Measurements from ENCODE around the gene VCAN.

- no peak for TF ChIP-seq SP1 (IDR thresholded peaks at IDR 0.05)
- TF ChIP-seq FOXM1 (IDR thresholded peaks at IDR 0.05; ENCODE audit: borderline replicate concordance) = no peak
- no peak for TF ChIP-seq PKNOX1 (IDR thresholded peaks at IDR 0.05)
- TF ChIP-seq FOXA1 (IDR thresholded peaks at IDR 0.05) = no peak
- no peak for TF ChIP-seq HDGF (IDR thresholded peaks at IDR 0.05; ENCODE audit: borderline replicate concordance)
- no peak for TF ChIP-seq LEF1 (IDR thresholded peaks at IDR 0.05; ENCODE audit: borderline replicate concordance)
- TF ChIP-seq NFRKB (IDR thresholded peaks at IDR 0.05) = no peak
- no peak for TF ChIP-seq BHLHE40 (IDR thresholded peaks at IDR 0.05; ENCODE audit: borderline replicate concordance)
These were observed 69.2 kb downstream of the VCAN start for GRCh38 chr5:83540783-83541182.
